Endothelial cell of umbilical vein (primary cell): ENCODE results near the gene CLNK. TPM values are rescaled to one million over a fixed set of nuclear protein-coding genes. Genes with fewer than 3 reads are reported as not detected.

Experiments used
- BruUV-seq: library from RNA; stranded (reverse); fragments of 400-500 nt; replicated peaks from 2 replicates; lab custom pipeline; 2021; lab: Mats Ljungman, UMichigan
- CTCF ChIA-PET: fragments of 300-600, 350-600 bp; sonication (Branson Sonifier 250); formaldehyde crosslinking; loops from one replicate; lab custom pipeline; 2021; ENCODE audit warnings: antibody characterized with exemption, inconsistent platforms; lab: Charles Lee
- POLR2A ChIA-PET: fragments of 300-600, 350-600 bp; sonication (Branson Sonifier 250); formaldehyde crosslinking; loops from one replicate; lab custom pipeline; 2021; ENCODE audit warnings: antibody characterized with exemption, inconsistent platforms; lab: Charles Lee
- DNase-seq: peaks from one replicate; pipeline ENCODE4 v3.0.0-alpha.2; 2011; ENCODE audit warnings: low read depth, low spot score
- FAIRE-seq: peaks from 2 replicates; lab custom pipeline; 2011; peaks lifted over from hg19 to GRCh38; lab: Jason Lieb, UNC
- H2AFZ ChIP-seq: 2 replicates; pipeline ENCODE4 v1.6.0; 2012; ENCODE audit warnings: low read depth, low read length, control low read depth, inconsistent platforms
- H3K27ac ChIP-seq: 2 replicates; pipeline ENCODE4 v1.5.1; 2011; ENCODE audit warnings: low read depth, mild to moderate bottlenecking, control low read depth, low read length, moderate library complexity; ENCODE audit not compliant: insufficient read depth
- H3K27me3 ChIP-seq, 2 experiments: 2 replicates each; pipeline versions ENCODE4 v1.6.0 to v1.6.1; 2011; ENCODE audit warnings: low read length in 2 of 2, mixed read lengths in 1 of 2; ENCODE audit not compliant: control insufficient read depth in 2 of 2, insufficient read depth in 2 of 2
- H3K36me3 ChIP-seq, 2 experiments: 2 replicates in 1 of 2; 3 replicates in 1 of 2; pipeline ENCODE4 v1.5.1; 2011; ENCODE audit warnings: low read length in 2 of 2, mild to moderate bottlenecking in 1 of 2, moderate library complexity in 1 of 2; ENCODE audit not compliant: control insufficient read depth in 2 of 2, insufficient read depth in 2 of 2; ENCODE audit errors: extremely low read depth in 1 of 2
- H3K4me1 ChIP-seq: 3 replicates; pipeline ENCODE4 v1.5.1; 2011; ENCODE audit warnings: mild to moderate bottlenecking, low read length; ENCODE audit not compliant: control insufficient read depth, insufficient read depth; ENCODE audit errors: extremely low read depth
- H3K4me2 ChIP-seq: 2 replicates; pipeline ENCODE4 v1.6.1; 2011; ENCODE audit warnings: low read length, control low read depth, mixed read lengths; ENCODE audit not compliant: insufficient read depth
- H3K4me3 ChIP-seq, 3 experiments: fragments of 200-600 bp in 1 of 3; sonication (generic), shearing (Covaris generic) in 1 of 3; replicated peaks in 1 of 3; 2 replicates each; pipeline ENCODE4 v1.5.1; 2011 to 2016; ENCODE audit warnings: control low read depth in 3 of 3, low read length in 3 of 3, mild to moderate bottlenecking in 2 of 3, inconsistent platforms in 1 of 3, low read depth in 1 of 3, moderate library complexity in 1 of 3; ENCODE audit not compliant: insufficient read depth in 1 of 3
- H3K79me2 ChIP-seq: 2 replicates; pipeline ENCODE4 v1.6.0; 2012; ENCODE audit warnings: low read length, inconsistent platforms; ENCODE audit not compliant: control insufficient read depth, insufficient read depth
- H3K9ac ChIP-seq: replicated peaks from 2 replicates; pipeline ENCODE3; 2011; ENCODE audit warnings: low read length, control low read depth; ENCODE audit not compliant: insufficient read depth; ENCODE audit errors: extremely low read depth
- H3K9me1 ChIP-seq: replicated peaks from 3 replicates; pipeline ENCODE4 v1.6.0; 2011; ENCODE audit warnings: mild to moderate bottlenecking, low read length; ENCODE audit not compliant: control insufficient read depth, insufficient read depth; ENCODE audit errors: extremely low read depth
- H3K9me3 ChIP-seq: replicated peaks from 2 replicates; pipeline ENCODE4 v1.5.1; 2012; ENCODE audit warnings: low read length, inconsistent platforms; ENCODE audit not compliant: control insufficient read depth, insufficient read depth
- H4K20me1 ChIP-seq: replicated peaks from 2 replicates; pipeline ENCODE3; 2011; ENCODE audit warnings: mild to moderate bottlenecking, low read length; ENCODE audit not compliant: control insufficient read depth, insufficient read depth; ENCODE audit errors: extremely low read depth
- EZH2 ChIP-seq: IDR thresholded peaks from 2 replicates; pipeline ENCODE4 v1.6.1; 2012; ENCODE audit warnings: borderline replicate concordance, low read depth, mild to moderate bottlenecking, moderate library complexity, low read length, inconsistent platforms; ENCODE audit not compliant: severe bottlenecking
- FOS ChIP-seq: IDR thresholded peaks from 2 replicates; pipeline ENCODE4 v1.6.1; 2011; ENCODE audit warnings: mild to moderate bottlenecking, low read length, moderate library complexity, borderline replicate concordance; ENCODE audit not compliant: insufficient read depth
- GATA2 ChIP-seq: IDR thresholded peaks from 2 replicates; pipeline ENCODE4 v1.7.0; 2011; ENCODE audit warnings: low read depth, mild to moderate bottlenecking, moderate library complexity, mixed read lengths, low read length; ENCODE audit not compliant: insufficient read length, insufficient read depth
- JUN ChIP-seq: IDR thresholded peaks from 2 replicates; pipeline ENCODE4 v1.6.1; 2011; ENCODE audit warnings: borderline replicate concordance, low read depth; ENCODE audit not compliant: insufficient read length, insufficient read depth
- MAX ChIP-seq: IDR thresholded peaks from 2 replicates; pipeline ENCODE4 v1.6.1; 2011; ENCODE audit not compliant: insufficient read depth, insufficient read length
- MYC ChIP-seq: IDR thresholded peaks from one replicate; pipeline ENCODE4 v1.6.1; 2011; ENCODE audit warnings: mild to moderate bottlenecking, low read depth, low read length
- POLR2A ChIP-seq: IDR thresholded peaks from 2 replicates; pipeline ENCODE4 v1.6.1; 2012; ENCODE audit warnings: low read depth, mild to moderate bottlenecking, control low read depth, low read length
- POLR2AphosphoS5 ChIP-seq: IDR thresholded peaks from 2 replicates; pipeline ENCODE4 v1.6.1; 2012; ENCODE audit warnings: low read depth, mild to moderate bottlenecking, control low read depth, low read length, moderate library complexity; ENCODE audit not compliant: insufficient read depth
- dilution Hi-C: fragments of 300-500 bp; cut with MboI; formaldehyde crosslinking; loops from one replicate; pipeline ENCODE4 v1.15.0; 2019; ENCODE audit warnings: low sequenced_read_pairs; ENCODE audit not compliant: extremely low pct_ligation_motif_present
- intact Hi-C: fragments of 100-400 bp; cut with micrococcal nuclease; formaldehyde crosslinking; loops from one replicate; pipeline ENCODE4 v1.10.0; 2022
- polyA plus RNA-seq, 4 experiments: library from polyadenylated mRNA; depleted of rRNA in 3 of 4; stranded (reverse) in 3 of 4; unstranded in 1 of 4; fragments of >200 nt; gene quantifications; 2 replicates each; pipeline versions ENCODE4 v1.2.1 to v1.2.3, GENCODE V29; 2011 to 2012; ENCODE audit warnings: missing spikeins in 1 of 4
- total RNA-seq: library from RNA; stranded (reverse); gene quantifications from 2 replicates; pipeline ENCODE4 v1.2.3, GENCODE V29; 2021
- TF ChIP-seq, protein P1 (sequence below), 2 donors: IDR thresholded peaks; 1 replicate in 1 of 2; 2 replicates in 1 of 2; pipeline ENCODE4 v1.5.1; 2011; ENCODE audit warnings: low read length in 2 of 2, mild to moderate bottlenecking in 2 of 2, moderate library complexity in 2 of 2, control low read depth in 1 of 2, inconsistent platforms in 1 of 2, low read depth in 1 of 2; ENCODE audit not compliant: insufficient read depth in 1 of 2; ENCODE audit errors: extremely low read depth in 1 of 2

CLNK gene
- total and polyA plus RNA-seq, 2 donors (not counting 3 experiments of a cell fraction or from before 2014, with no cell fraction given) = not detected

GRCh38 chr4:10690185-10690907 lies 5.8 kb upstream of the CLNK start:
- Histone ChIP-seq H3K9me1 (no peaks in the 10 kb centered on the region), H3K36me3 (no peaks in the 10 kb centered on the region), H2AFZ (no peak overlapping the region), H3K4me3 (no peak overlapping the region), H3K27me3 (no peaks in the 10 kb centered on the region), H3K9ac (no peak overlapping the region), H4K20me1 (no peaks in the 10 kb centered on the region), H3K4me1 (no peaks in the 10 kb centered on the region), H3K4me2 (no peak overlapping the region), H3K79me2 (no peaks in the 10 kb centered on the region), H3K27ac (no peak overlapping the region), H3K9me3 (no peaks in the 10 kb centered on the region)
- ChIA-PET POLR2A (no interaction called here), CTCF (interaction anchor here (2.2 to 2.4 kb wide), 2 partner anchors 11 to 15 kb away, joined by 7 to 9 read pairs; no protein-coding TSS in a partner anchor)
- DNase-seq (no peak), FAIRE-seq (no peak)
- dilution Hi-C loops = no loop called here
- no TSS peak for BruUV-seq
- TF ChIP-seq MAX = no peak
- no peak for TF ChIP-seq GATA2
- TF ChIP-seq FOS = no peak
- TF ChIP-seq, protein P1, sequence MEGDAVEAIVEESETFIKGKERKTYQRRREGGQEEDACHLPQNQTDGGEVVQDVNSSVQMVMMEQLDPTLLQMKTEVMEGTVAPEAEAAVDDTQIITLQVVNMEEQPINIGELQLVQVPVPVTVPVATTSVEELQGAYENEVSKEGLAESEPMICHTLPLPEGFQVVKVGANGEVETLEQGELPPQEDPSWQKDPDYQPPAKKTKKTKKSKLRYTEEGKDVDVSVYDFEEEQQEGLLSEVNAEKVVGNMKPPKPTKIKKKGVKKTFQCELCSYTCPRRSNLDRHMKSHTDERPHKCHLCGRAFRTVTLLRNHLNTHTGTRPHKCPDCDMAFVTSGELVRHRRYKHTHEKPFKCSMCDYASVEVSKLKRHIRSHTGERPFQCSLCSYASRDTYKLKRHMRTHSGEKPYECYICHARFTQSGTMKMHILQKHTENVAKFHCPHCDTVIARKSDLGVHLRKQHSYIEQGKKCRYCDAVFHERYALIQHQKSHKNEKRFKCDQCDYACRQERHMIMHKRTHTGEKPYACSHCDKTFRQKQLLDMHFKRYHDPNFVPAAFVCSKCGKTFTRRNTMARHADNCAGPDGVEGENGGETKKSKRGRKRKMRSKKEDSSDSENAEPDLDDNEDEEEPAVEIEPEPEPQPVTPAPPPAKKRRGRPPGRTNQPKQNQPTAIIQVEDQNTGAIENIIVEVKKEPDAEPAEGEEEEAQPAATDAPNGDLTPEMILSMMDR (IDR thresholded peaks at IDR 0.05; ENCODE audit: extremely low read depth in 1 of 2, insufficient read depth in 1 of 2, low read depth in 1 of 2, low read length in 2 of 2) = no peak
- no peak for TF ChIP-seq POLR2A
- no peak for TF ChIP-seq POLR2AphosphoS5
- TF ChIP-seq EZH2 = no peak
- TF ChIP-seq MYC = no peak
- TF ChIP-seq JUN = no peak
- intact Hi-C loops = no loop called here
